HTR-8/SVneo (cell line): ENCODE results near the gene PLEKHN1.
A peak's percentile ranks its signal among the peaks of the same experiment; 100 is the strongest.
"Not testable (repeated sequence)": the region's sequence is repeated elsewhere in the genome, so short reads cannot be mapped to it uniquely, and the experiment has no call there.

Experiments used
- DNase-seq: peaks from one replicate; pipeline ENCODE4 v3.0.0; 2011; ENCODE audit warnings: low spot score, mixed read lengths; ENCODE audit not compliant: insufficient read length
- FAIRE-seq: peaks from 2 replicates; lab custom pipeline; 2011; peaks lifted over from hg19 to GRCh38; lab: Jason Lieb, UNC

PLEKHN1 gene

DNA sequence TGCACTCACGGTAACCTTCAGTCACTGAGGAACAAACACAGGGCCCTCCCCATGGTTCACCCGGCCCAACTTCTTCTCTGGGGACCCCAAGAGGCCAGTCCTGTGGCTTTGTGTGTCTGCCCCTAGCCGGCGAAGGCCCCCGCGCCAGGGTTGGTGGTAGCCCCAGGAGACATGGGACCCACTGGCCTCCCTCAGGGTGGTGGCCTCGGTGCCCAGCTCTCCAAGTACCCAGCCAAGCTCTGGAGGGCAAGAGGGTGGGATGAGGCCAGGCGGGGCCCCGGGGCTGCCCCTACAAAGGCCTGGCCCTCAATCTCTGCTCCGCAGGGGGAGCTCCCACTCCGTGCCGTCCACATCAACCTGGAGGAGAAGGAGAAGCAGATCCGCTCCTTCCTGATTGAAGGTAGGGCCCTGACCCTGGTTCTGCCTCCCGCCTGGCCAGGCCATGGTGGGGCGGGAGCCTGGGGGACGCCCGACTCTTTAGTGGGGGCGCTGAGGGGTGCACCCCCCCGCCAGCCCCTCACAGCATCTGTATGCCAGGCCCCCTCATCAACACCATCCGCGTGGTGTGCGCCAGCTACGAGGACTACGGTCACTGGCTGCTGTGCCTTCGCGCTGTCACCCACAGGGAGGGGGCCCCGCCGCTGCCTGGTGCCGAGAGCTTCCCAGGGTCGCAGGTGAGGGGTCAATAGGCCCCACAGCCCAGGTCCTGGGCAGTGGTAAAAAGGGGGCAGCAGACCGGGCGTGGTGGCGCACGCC lies 5.6 kb downstream of the PLEKHN1 start:
- DNase-seq (no peak), FAIRE-seq (no peak)

DNA sequence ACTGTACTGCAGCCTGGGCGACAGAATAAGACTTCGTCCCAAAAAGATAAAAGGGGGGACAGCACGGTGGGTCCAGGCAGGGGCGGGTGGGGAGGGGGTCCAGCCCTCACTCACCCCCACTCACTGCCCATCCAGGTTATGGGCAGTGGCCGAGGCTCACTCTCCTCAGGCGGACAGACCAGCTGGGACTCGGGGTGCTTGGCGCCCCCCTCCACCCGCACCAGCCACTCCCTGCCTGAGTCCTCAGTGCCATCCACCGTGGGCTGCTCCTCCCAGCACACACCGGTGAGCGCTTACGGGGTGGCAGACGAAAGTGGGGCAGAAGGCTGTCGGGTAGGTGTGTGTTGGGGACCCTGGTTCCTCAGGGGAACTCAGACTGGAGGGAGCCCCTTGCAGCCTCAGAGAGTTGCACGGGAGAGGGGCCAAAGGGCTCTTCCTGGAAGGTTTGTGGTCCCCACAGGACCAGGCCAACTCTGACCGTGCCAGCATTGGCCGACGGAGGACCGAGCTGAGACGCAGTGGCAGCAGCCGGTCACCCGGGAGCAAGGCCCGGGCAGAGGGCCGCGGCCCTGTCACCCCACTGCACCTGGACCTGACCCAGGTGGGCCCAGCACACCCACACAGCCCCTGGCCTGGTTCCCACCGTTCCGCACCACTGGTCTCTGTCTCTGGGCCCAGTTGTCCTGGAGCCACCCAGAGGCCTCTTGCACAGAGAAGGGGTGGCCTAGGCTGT lies 6.6 kb downstream of the PLEKHN1 start:
- FAIRE-seq = no peak
- DNase-seq = no peak

DNA sequence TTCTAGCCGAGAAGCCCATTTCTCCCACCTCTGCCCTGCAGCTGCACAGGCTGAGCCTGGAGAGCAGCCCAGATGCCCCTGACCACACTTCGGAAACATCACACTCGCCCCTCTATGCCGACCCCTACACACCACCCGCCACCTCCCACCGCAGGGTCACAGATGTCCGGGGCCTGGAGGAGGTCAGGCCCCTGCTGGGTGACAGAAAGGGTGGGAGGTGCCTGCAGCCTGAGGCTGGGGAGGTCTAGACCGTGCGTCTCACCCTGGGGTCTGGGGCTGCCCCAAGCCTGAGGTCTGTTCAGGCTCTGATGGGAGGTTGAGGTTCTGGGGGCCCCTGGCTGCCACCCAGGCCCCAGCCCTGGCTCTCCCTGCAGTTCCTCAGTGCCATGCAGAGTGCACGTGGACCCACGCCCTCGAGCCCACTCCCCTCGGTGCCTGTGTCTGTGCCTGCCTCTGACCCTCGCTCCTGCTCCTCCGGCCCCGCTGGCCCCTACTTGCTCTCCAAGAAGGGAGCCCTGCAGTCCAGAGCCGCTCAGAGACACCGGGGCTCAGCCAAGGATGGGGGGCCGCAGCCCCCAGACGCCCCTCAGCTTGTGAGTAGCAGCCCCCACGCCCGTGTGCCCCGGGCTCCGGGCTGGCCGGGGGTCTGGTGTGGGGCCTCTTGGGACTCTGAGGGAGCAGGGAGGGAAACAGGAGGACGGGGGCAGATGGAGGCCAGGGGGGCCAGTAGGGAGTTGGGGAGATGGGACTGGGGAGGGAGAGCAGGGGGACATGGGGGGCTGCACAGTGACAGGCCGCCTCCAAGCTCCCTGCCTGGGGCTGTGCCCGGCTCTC lies 7.4 kb downstream of the PLEKHN1 start:
- FAIRE-seq (no peak), DNase-seq (no peak)

DNA sequence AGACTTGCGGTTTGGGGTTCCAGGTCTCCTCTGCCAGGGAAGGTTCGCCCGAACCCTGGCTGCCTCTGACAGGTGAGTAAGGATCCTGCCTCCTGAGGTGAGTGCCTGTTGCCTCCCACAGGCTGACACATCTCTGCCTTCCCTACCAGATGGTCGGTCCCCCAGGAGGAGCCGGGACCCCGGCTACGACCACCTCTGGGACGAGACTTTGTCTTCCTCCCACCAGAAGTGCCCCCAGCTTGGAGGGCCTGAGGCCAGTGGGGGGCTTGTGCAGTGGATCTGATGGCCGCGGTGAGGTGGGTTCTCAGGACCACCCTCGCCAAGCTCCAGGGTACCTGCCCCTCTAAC lies 8.0 kb downstream of the PLEKHN1 start:
- FAIRE-seq (no peak), DNase-seq (no peak)

DNA sequence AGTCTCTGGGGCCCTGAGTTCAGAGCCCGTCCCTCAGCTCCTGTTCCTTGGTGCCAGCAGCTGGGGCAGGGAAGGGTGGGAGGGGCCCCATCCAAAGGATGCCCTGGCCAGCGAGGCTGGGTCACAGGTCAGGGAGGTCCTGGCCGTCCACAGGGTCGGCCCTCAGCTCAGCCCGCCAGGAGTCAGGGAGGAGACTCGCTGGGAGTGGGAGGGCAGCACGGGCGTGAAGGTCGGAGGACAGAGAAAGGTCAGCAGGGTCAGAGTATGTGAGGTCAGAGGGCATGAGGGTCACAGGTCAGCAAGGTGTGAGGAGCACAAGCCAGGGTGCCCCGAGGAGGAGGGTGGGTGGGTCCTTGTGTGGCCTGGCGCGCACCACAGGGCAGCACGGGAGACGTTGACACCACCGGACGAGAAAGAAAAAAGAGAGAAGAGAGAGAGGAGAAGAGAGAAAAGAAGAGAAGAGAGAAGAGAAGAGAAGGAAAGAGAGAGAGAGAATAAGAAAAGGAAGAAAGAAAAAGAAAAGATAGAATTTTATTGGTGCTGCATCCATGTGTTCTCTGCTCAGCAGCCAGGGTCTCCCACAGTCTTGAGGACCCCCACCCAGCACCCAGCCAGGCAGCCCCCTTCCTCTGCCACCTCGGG lies 8.5 kb downstream of the PLEKHN1 start:
- FAIRE-seq (no peak), DNase-seq (no peak)

DNA sequence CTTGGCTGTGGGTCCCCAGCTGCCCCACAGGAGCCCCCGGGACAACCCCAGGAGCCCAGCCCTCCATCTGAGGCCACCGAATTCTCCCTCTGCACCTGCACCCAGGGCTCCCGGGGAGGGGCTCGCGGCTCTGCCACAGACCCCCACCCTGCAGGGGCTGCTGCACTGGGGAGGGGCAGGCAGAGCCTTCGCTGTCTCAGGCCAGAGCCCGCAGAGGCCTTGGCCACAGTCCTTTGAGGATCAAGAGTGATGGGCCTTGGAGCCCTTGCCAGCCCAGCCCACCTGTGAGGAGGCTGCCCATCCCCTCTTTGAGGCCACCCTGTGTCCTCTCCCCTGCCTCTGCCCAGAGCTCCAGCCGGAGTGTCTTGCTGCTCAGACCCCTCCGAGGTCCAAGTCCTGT lies 9.1 kb downstream of the PLEKHN1 start:
- no peak for DNase-seq
- no peak for FAIRE-seq

DNA sequence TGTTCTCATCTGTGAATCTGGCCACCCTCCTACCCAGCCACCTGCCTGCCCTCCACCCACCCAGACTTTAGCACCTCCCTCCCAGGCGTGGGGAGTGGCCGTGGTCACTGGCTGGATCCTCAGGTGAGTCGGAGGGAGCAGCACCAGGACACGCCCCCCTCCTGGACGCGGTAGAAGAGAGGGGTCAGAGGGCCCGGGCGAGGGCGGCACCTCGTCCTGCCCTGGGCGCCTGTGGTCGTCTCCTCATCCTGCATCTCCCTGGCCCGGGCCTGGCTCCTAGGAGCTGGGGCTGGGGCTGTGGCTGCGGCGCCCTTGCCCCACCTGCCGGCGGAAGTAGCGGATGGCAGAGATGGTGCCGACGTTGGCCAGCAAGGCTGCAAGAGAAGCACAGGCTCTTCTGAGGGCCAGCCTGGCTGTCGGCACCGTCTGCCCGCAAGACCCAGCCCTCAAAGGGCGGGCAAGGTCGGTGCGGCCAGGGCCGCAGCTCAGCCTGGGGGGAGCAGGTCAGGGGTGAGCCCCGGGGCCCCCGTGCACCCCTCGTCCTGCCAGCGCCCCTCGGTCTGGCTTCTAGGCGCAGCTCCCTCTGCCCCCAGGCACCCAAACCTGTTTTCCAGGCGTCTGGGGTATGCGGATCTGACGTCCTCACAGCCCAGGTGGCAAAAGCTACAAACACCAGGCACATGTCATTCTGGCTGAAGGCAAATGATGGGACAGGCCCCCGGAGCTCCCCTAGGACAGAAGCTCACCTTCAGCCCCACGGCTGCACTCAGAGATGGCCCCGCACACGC lies 9.8 kb downstream of the PLEKHN1 start:
- DNase-seq (no peak), FAIRE-seq (peak; percentile 76)

DNA sequence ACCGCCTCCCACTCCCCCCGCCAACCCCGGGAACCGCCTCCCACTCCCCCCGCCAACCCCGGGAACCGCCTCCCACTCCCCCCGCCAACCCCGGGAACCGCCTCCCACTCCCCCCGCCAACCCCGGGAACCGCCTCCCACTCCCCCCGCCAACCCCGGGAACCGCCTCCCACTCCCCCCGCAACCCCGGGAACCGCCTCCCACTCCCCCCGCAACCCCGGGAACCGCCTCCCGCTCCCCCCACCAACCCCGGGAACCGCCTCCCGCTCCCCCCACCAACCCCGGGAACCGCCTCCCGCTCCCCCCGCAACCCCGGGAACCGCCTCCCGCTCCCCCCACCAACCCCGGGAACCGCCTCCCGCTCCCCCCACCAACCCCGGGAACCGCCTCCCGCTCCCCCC lies 10.5 kb downstream of the PLEKHN1 start:
- not testable (repeated sequence) for FAIRE-seq, DNase-seq

DNA sequence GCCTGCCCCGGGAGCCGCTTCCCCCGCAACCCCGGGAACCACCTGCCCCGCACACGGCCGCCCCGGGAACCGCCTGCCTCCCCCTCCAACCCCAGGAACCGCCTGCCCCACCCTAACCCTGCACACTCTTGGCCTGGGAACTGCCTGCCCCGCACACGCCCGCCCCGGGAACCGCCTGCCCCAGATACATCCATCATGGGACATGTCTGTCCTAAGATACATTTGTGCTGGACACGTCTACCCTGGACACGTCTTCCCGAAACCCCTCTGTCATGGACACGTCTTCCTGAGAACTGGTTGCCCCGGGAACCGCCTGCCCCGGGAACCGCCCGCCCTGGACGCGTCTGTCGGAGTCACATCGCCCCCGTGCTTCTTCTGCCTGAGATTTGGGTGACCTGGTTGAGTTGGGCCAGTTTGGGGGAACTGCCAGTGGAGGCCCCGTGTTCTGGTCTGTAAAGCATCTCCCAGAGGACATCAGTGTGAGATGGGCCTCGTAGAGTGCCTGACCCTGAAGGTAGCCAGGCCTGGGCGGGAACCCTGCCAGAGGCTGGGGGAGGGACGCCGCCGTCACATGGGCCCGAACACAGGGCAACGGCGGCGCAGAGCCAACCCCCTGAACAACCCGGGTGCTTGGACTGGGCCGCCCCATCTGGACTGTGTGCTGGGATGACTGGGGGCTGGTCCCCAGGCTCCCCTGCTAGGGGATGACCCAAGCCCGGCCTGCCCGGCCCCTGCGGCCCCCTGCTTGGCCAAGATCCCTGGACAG lies 12.0 kb downstream of the PLEKHN1 start:
- FAIRE-seq (no peak), DNase-seq (no peak)

DNA sequence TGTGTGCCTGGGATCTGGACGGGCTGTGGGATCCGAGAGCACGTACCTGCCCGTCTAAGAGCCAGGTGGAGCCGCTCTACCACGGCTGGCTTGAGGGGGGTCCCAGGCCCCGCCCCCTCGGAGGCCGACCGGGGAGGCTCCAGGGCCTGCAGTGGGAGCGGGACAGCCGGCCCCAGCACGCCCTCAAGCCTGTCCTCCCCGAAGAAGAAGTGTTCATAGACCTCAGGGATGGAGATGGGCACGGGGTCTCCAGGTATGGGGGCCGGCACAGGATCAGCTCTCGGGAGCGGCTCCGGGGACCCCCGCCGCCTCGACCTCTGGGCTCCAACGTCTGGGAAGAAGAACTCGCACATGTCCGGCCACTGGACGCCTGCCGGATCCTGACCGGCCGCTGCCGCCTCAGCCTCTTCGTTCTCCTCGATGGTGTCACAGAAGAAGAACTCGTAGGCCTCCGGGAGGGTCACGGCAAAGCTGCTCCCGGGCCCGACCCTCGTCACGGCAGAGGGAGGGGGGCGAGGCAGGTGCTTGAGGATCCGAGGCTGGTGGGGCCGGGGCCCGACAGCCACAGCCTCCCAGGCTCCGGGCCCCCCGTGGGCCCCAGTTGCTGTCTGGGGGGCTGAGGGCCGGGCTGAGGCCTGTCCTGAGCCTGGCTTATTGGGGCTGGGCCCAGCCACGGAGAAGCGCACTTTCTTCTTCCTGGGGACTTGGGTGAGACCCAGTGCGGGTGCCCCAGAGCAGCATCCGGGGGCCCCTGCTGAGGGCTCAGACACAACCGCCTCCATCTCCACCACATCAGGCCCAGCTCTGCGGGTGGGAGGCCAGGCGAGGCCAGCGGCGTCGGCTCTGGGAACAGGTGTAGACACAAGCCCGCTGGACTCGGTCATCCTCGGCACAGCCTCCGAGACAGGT lies 12.8 kb downstream of the PLEKHN1 start:
- FAIRE-seq = no peak
- DNase-seq = no peak

DNA sequence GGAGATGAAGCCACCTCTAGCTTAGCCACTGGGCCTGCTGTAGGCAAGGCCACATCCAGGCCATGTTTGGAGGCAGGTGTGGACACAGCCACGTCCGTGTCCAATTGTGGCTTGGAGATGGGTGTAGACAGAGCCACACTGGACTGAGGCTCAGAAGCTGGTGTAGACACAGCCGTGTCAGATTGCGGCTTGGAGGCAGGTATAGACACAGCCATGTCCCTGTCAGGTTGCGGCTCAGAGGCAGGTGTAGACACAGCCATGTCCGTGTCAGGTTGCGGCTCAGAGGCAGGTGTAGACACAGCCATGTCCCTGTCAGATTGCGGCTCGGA lies 13.4 kb downstream of the PLEKHN1 start:
- FAIRE-seq = no peak
- no peak for DNase-seq

DNA sequence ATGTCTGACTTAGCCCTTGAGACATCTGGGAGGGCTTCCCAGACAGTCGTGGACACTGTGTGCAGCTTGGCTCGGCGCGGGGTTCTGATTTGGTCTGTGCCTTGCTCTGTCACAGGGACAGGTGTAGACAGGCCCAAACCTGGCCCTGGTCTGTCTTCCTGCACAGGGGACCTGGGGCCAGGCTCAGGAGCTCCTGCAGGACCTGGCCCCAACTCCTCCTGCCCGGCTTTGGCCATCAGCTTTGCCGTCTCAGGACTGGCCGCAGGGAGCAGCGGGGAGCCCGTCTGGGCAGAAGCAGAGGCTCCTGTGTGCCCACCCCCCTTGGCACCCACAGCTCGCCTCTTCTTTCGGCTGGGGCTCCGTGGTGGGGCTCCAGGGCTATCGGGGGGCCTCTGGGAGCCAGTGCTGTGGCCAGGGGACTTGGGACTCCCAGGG lies 13.9 kb downstream of the PLEKHN1 start:
- DNase-seq (no peak), FAIRE-seq (no peak)

DNA sequence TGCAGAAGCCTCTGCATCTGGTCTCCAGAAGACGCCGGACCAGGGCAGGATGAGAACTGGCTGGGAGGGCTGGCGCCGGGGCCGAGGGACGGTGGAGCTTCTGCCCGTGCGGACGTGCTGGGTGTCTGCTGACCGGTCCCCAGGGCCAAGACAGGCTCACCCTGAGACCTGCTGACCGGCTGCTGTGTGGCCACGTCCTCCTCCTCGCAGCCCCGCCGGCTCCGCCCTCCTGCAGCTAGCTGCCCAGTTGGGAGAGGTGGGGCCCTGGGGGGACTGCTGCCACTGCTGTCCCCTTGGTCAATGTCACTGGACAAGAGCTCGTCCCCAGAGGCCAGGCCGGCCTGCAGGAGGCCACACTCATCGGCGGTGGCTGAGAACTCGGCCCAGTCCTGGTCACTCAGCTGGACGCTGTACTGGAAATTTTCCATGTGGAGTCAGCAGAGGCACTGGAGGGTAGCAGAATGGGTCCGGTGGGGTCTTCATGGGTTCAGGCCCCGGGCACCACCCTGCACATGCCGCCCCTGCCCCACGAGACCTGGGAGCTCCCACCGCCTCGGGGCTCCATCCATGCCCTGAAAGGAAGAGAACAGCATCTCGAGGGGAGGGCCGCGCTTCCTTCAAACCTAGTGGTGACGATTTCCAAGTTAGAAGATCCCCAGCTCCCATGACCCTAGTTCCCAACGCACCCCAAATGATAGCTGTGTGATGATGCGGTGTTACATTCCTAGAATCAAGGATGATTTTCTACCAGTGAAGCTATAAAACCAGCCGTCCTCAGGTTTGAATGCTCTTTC lies 14.5 kb downstream of the PLEKHN1 start:
- DNase-seq (no peak), FAIRE-seq (no peak)

DNA sequence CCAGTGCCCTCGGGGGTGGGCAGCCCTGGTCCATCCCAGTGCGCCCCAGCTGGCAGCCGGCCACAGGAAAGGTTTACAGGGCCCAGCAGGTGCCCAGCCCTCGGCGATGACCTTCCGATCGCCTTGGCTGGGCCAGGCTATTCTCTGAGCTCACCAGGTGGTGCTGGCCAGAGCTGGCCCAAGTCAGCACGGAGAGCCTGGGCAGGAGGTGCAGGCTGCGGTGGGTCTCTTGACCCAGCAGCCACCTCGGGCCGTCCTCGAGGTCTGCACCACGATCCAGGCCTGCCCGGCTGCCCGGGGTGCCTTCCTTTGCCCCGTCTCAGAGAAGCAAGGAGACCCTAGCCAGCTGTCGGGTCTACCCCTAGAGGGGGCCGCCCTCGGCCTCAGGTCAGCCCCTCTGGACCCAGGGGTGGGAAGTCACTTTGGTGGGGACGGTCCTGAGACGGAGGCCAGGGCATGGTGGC lies 15.2 kb downstream of the PLEKHN1 start:
- FAIRE-seq = no peak
- no peak for DNase-seq

DNA sequence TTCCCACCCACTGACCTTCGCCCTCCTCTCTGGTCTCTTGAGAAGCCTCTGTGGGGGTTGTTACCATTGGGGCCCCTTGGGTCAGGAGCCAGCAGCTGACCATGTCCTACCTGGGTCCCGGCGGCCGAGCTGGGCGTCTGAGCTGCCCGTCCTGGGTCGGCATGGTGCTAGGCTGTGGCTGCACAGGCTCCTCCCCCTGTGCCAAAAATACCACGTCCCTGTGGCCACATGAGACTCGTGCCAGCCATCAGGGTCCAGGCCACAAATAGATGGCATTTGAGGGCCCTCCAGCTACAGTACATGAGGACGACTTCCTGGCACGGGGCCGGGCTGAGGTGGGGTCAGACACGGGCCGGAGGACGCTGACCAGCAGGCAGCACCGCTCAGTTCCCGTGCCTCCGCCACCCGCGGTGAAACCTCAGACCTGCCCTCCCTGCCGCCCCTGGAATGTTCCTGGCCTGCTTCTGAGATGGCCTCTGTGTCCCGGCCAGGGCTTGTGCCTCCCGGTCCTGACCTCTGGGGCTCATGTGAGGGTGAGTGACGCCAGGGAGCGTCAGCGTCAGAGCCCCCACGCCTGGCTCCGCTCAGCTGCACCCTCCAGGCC lies 15.8 kb downstream of the PLEKHN1 start, which contains the start of gene PERM1:
Gene PERM1, minus strand, starts transcription at position 139 of the 604 bp plus-strand sequence. CDS start 1,064 bp downstream, outside the sequence.
- DNase-seq = no peak
- FAIRE-seq = no peak

DNA sequence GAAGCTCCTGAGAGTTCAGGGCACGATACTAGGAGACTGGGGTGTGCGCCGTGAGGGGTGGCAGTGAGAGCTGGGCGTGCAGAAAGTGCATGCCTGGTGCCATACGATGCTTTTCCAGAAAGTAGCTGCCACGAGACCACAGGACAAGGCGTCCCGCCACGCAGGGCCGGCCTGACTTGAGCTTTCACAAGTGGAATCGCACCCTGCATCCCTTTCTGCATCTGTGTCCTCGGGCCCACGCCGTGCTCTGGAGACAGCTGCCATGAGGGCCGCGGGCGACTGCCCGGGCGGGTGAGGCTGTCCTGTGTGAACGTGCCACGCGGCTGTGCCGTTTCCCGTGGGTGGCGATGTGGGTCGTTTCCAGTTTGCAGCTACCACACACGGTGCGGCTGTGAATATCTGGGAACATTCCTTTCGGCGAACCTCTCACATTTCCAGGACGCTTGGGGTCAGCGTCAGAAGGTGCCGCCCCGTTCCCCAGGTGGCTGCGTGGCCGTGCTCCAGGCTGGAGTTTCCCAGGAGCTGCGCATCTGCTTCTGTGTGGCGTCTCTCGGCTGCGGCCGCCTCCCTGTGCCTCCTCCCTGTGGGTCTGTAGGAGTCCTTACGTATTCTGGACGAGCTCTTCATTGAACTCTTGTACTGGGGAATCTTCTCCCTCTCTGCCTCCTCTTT lies 16.6 kb downstream of the PLEKHN1 start:
- FAIRE-seq = no peak

More for the DNA sequence above, 16.6 kb downstream of the PLEKHN1 start:
- no peak for DNase-seq
